ENCODE measurements around the gene GRK3. TPM values are rescaled to one million over a fixed set of nuclear protein-coding genes. Genes with fewer than 3 reads are reported as not detected.

Gene GRK3
- total and polyA plus RNA-seq, 5 donors = 5.4 to 18.7 (median 11.8) TPM

GRCh38 chr22:25772288-25772687, 207.8 kb downstream of the GRK3 start:
- intact Hi-C loops (cut with DNase I) = loop anchor here in 2 of 4 donors (5.0 kb wide), 1 partner anchor 310 kb away; no protein-coding TSS in a partner anchor
- WGBS = 66% methylated on average over 9 of the region's 9 CpGs
- H3K27ac ChIP-seq (ENCODE audit: low read length) = no peak overlapping the region
- ATAC-seq = peak in 1 of 2 donors; percentile 12
- H3K4me3 ChIP-seq (ENCODE audit: low read length) = no peak overlapping the region
- no peaks in the 10 kb centered on the region for H3K9me3 ChIP-seq (ENCODE audit: control insufficient read depth, low read length)
- H3K4me1 ChIP-seq (ENCODE audit: control insufficient read depth, insufficient read depth, low read length) = no peaks in the 10 kb centered on the region
- no peaks in the 10 kb centered on the region for H3K27me3 ChIP-seq (ENCODE audit: control insufficient read depth, insufficient read depth)
- no peak for DNase-seq

GRCh38 chr22:25774575-25775026, 210.1 kb downstream of the GRK3 start:
- no peak overlapping the region for H3K4me3 ChIP-seq (ENCODE audit: low read length)
- no peaks in the 10 kb centered on the region for H3K27me3 ChIP-seq (ENCODE audit: control insufficient read depth, insufficient read depth)
- intact Hi-C loops (cut with DNase I) = loop anchor here in 3 of 4 donors (2.0 to 5.0 kb wide), 2 partner anchors 312 to 314 kb away; no protein-coding TSS in a partner anchor
- no peak for DNase-seq
- peak in 1 of 2 donors; percentile 9 for ATAC-seq
- no peaks in the 10 kb centered on the region for H3K9me3 ChIP-seq (ENCODE audit: control insufficient read depth, low read length)
- no peaks in the 10 kb centered on the region for H3K4me1 ChIP-seq (ENCODE audit: control insufficient read depth, insufficient read depth, low read length)
- 62% methylated on average over 12 of the region's 12 CpGs for WGBS
- H3K27ac ChIP-seq (ENCODE audit: low read length) = no peak overlapping the region

GRCh38 chr22:25775531-25775930, 211.1 kb downstream of the GRK3 start:
- H3K4me1 ChIP-seq (ENCODE audit: control insufficient read depth, insufficient read depth, low read length) = no peaks in the 10 kb centered on the region
- no peak overlapping the region for H3K4me3 ChIP-seq (ENCODE audit: low read length)
- no peaks in the 10 kb centered on the region for H3K9me3 ChIP-seq (ENCODE audit: control insufficient read depth, low read length)
- DNase-seq (no peak), ATAC-seq (peak in 1 of 2 donors; percentile 4)
- intact Hi-C loops (cut with DNase I) = loop anchor here in 1 of 4 donors (2.0 kb wide), 1 partner anchor 315 kb away; no protein-coding TSS in a partner anchor
- 38% methylated on average over 8 of the region's 8 CpGs for WGBS
- no peak overlapping the region for H3K27ac ChIP-seq (ENCODE audit: low read length)
- H3K27me3 ChIP-seq (ENCODE audit: control insufficient read depth, insufficient read depth) = no peaks in the 10 kb centered on the region

GRCh38 chr22:25777411-25777810, 212.9 kb downstream of the GRK3 start:
- intact Hi-C loops (cut with DNase I) = no loop called here
- WGBS = 86% methylated on average over 9 of the region's 9 CpGs
- H3K27me3 ChIP-seq (ENCODE audit: control insufficient read depth, insufficient read depth) = no peaks in the 10 kb centered on the region
- H3K4me1 ChIP-seq (ENCODE audit: control insufficient read depth, insufficient read depth, low read length) = no peaks in the 10 kb centered on the region
- H3K27ac ChIP-seq (ENCODE audit: low read length) = no peak overlapping the region
- no peaks in the 10 kb centered on the region for H3K9me3 ChIP-seq (ENCODE audit: control insufficient read depth, low read length)
- ATAC-seq (no peak), DNase-seq (no peak)
- H3K4me3 ChIP-seq (ENCODE audit: low read length) = no peak overlapping the region

GRCh38 chr22:25777870-25778269, 213.4 kb downstream of the GRK3 start:
- H3K27me3 ChIP-seq (ENCODE audit: control insufficient read depth, insufficient read depth) = no peaks in the 10 kb centered on the region
- WGBS = 31% methylated on average over 8 of the region's 8 CpGs
- H3K9me3 ChIP-seq (ENCODE audit: control insufficient read depth, low read length) = no peaks in the 10 kb centered on the region
- no peak overlapping the region for H3K4me3 ChIP-seq (ENCODE audit: low read length)
- ATAC-seq (no peak), DNase-seq (no peak)
- no peak overlapping the region for H3K27ac ChIP-seq (ENCODE audit: low read length)
- intact Hi-C loops (cut with DNase I) = no loop called here
- H3K4me1 ChIP-seq (ENCODE audit: control insufficient read depth, insufficient read depth, low read length) = no peaks in the 10 kb centered on the region

Other genes with a start within 250 kb of the GRK3 start
- 100 to 1,000 TPM in 3 of 4 donors, 10 to 100 TPM in 1; 74.5 to 184 (median 123) TPM for gene MYO18B, start 177.5 kb downstream of the GRK3 start, total RNA-seq
- 96.3 TPM for gene MYO18B, start 177.5 kb downstream of the GRK3 start, polyA plus RNA-seq

Measured in right cardiac atrium (tissue), 5 donors.